GM18861 (cell line): ENCODE data around the gene WHRN.

Experiments used
- ATAC-seq: cut with Tn5 transposase; IDR thresholded peaks from one replicate; pipeline ENCODE4 v1.9.1; 2021; ENCODE audit not compliant: unreplicated experiment

Gene WHRN

GRCh38 chr9:114515528-114515927 lies 10.3 kb upstream of the WHRN start:
- ATAC-seq, result no peak

GRCh38 chr9:114513959-114514267 lies 8.6 kb upstream of the WHRN start:
- no peak for ATAC-seq

DNA sequence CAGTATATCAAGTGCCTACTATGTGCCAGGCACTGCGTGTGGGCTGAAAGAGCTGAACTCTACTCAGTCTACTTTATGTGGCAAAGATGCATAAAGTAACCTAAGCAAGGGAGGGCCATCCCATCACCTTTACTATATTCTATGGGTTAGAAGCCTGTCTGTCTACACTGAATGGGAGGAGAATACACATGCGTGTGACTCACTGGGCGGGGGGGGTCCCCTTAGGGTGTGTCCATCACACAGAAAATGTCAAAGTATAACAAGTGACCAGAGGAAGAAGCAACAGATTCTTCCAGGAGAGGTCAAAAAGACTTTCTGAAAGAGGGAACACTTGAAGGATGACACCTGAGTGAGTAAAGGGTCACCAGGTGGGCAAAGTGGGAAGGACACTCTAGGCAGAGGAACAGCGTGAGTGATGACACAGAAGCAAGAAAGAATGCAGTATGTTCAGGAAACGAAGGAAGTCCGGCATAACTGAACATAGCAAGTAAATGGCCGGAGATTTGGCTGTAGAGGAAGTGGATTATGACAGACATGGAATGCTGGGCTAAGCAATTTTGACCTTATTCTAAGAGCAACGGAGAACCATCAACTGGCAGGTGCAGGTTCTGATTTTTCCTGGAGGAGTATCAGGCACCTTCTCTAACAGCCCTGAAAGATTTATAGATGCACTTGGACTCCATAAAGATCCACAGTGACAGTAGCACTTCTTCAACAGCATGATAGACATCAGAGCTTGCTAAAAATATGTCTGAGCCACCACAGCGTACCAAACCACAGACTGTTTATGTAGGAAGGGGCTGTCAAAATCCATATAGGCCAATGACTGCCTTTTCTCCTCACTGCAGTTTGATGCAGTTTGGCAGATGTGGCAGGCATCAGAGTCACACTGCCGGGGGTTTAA lies 8.0 kb upstream of the WHRN start:
- no peak for ATAC-seq

DNA sequence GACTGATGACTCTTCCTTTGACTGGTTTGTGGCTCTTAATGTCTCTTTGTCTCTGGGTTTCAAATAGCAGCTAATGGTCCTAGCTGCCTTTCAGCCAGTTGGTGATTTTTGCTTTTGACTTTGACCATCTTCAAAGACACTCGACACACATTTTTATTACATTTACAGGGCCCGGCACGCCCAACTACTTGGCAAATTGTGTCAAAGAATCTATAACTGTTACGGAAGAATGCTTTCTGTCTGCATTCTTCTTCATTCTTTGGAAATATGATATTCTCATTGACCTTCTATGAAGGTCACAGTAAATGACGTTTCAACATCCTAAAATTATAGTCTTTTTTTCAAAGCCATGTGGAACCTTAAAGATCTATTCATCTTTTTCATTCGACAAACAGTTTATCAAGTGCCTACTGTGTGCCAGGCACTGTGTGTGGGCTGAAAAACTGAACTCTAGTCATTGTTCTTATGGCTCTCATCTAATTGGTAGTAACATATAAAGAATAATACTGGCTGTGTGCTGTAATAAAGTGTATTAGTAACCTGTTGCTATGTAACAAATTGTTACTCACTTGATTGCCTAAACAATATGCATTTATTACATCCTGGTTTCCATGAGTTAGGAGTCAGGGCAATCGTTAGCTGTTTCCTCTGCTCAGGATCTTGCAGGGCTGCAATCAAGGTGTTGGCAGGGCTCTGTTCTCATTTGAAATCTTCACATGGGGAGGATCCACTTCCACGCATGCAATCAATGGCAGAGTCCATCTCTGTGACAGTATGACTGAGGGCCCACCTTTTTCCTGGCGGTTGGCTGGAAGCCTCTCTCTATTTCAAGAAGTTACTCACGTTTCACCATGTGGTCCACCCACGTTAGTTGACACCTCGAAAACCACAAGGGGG lies 7.0 kb upstream of the WHRN start:
- no peak for ATAC-seq

GRCh38 chr9:114507726-114508125 lies 2.5 kb upstream of the WHRN start:
- ATAC-seq, result no peak

DNA sequence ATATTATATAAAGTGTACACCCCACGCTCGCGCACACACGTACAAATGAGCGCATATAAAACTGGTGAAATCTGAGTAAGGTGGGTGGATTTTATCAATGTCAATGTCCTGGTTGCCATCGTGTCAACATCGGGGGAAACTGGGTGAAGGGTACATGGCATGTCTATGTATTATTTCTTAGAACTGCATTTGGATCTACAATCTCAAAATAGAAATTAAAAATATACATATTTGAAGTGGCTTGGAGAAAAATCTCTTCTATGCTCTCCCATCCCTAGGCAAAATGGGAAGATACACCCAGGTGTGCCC lies 763 bp upstream of the WHRN start:
- no peak for ATAC-seq

DNA sequence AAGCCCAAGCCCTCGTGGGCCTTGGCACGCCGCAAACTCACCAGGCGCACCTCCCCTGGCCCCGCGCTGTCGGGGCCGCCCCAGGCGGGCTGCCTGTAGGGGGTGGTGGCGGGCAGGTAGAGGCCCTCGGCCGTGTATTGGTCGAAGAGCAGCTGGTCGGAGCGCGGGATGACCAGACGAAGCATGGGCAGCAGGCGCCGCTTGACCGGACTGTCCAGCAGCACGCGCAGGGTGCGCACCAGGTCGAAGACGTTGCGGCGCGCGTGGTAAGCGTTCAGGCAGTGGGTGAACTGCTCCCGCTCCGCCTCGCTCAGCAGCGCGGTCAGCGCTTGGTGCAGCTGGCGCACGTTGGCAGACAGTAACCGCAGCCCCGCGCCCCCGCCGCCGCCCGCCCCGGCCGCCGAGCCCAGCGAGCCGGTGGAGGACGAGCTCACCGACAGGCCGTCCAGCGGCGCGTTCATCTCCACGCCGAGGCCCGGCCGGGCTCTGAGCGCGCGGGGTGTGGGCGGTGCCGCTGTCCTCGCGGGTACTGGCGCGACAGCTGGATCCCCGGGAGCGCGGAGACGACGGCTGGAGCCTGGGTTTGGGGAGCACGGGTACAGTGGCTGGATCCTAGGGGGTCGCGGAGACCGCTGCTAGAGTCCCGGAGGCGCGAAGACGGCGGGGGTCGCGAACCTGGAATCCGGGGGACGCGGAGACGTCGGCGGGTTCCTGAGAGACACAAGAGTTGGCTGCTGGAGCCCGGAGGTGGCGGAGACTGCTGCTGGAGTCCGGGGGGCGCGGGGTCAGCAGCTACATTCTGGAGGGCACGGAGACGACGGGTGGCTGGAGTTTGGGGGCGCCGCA lies 709 bp downstream of the WHRN start:
- no peak for ATAC-seq

- ATAC-seq, result no peak
Measured at GRCh38 chr9:114503522-114504340, 1.5 kb downstream of the WHRN start.

GRCh38 chr9:114503009-114503408 lies 2.3 kb downstream of the WHRN start:
- no peak for ATAC-seq

- ATAC-seq, result no peak
Measured at GRCh38 chr9:114501796-114502682, 3.2 kb downstream of the WHRN start.

DNA sequence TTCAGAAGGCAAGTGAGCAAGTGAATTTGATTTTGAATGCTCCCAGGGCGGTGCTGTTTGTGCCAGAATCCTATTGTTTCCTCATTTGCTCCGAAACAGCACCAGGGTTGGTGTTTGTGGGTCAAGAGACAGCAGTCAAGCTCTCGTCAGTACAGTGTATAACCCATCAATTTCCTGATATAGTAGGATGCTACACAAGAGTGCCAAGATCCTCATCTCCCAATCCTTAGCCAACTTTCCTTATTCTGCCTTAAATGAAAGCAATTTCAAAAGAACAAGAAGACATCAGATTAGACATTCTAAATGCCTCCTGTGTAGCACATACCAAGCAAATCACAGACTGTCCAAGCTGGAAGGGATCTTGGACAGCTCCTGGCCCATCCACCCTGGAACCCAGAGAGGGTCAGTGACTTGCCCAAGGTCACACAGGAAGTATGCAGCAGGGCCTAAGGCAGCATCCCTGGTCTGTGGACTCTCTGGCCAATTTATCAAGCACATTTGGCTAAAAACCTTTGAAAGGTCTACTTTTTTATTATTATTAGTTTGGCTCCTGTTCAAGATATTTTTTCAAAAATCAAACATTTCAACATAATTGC lies 4.5 kb downstream of the WHRN start:
- no peak for ATAC-seq

- ATAC-seq, result no peak
Measured at GRCh38 chr9:114499941-114500696, 5.2 kb downstream of the WHRN start.

GRCh38 chr9:114499528-114499927 lies 5.7 kb downstream of the WHRN start:
- ATAC-seq, result no peak

DNA sequence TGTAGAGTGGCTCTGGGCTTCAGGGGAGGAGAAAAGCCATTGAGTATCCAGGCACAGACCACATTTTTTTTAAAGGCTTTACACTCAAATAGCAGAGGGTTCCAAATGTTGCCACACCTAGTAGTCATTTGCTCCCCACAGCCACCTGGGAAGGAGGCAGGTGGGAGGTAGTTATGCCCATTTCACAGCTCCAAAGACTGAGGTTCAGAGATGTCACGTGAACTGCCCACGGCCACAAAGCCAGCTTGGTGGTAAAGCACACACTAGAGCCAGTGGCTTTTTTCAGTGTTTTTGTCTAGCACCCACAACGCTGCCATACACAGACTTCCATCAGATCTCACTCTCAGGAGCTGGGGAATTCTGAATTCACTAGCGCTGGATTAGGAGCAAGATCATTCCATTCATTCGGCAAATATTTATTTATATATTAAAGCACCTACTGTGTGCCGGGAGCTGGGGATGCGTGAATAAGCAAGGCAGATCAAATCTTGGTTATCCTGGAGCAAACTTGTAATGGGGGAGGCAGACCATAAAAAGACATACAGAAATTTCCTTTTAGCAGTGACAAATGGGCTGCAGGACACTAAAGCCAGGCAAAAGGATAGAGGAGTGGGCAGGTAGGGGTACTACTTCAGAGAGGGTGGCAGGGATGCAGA lies 7.4 kb downstream of the WHRN start:
- ATAC-seq, result no peak

GRCh38 chr9:114497236-114497635 lies 8.0 kb downstream of the WHRN start:
- ATAC-seq, result no peak

- ATAC-seq, result no peak
Measured at GRCh38 chr9:114496011-114496410, 9.3 kb downstream of the WHRN start.

DNA sequence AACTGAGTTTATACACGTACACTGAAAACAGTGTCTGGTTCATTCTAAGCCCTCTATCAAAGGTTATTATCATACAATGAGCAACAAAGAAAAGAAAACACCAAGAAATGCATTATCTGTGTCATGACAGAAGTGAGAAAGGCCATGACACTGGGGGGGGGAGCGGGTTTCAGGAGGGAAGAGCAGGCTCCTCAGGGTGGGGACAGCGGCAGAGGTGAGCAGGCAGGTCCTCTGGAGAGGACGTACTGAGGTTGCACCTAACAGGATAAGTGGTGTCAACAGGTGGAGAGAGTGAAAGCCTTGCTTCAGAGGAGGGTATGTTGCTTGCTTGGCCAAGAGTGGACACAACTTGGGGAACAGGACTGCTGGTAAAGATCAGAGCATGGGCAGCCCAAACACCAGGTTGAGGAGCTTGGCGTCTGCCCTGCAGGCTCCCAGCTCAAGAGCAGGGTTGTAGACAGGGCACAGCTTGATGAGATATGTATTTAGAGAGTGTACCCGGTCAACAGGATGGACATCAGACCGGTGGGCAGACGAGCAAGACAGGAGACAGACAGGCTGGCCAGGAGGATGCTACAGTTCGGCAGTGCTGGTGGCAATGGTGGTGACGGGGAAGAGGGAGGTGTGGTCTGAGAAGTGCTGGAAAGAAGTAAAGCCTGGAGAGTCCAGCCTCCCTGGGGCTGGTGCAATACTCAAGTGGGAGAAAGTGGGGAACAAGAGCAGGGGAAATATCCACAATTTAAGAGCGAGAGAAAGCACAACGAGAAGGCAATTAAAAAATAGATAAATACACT lies 10.3 kb downstream of the WHRN start:
- no peak for ATAC-seq
